Thymus (tissue), 11 donors: ENCODE measurements around the gene MGMT. TPM values are rescaled to one million over a fixed set of nuclear protein-coding genes. Genes with fewer than 3 reads are reported as not detected.
"Not testable (repeated sequence)": the region's sequence is repeated elsewhere in the genome, so short reads cannot be mapped to it uniquely, and the experiment has no call there.

Source experiments
- DNase-seq, 9 donors: peaks; one replicate each; pipeline ENCODE4 v3.0.0-alpha.2; 2013; ENCODE audit warnings: low spot score in 9 of 9, low read depth in 6 of 9, missing footprints in 1 of 9
- H3K27ac ChIP-seq, 2 donors: one replicate each; pipeline ENCODE4 v1.5.1; 2013; ENCODE audit warnings: control low read depth in 1 of 2, low read depth in 1 of 2, low read length in 1 of 2, mild to moderate bottlenecking in 1 of 2, moderate library complexity in 1 of 2
- H3K27me3 ChIP-seq, 2 donors: one replicate each; pipeline ENCODE4 v1.5.1; 2013; ENCODE audit warnings: low read length in 1 of 2; ENCODE audit not compliant: control insufficient read depth in 2 of 2, insufficient read depth in 1 of 2
- H3K36me3 ChIP-seq, 2 donors: one replicate each; pipeline ENCODE4 v1.5.1; 2013; ENCODE audit warnings: low read length in 1 of 2, mild to moderate bottlenecking in 1 of 2, moderate library complexity in 1 of 2; ENCODE audit not compliant: control insufficient read depth in 2 of 2, insufficient read depth in 2 of 2
- H3K4me1 ChIP-seq, 2 donors: one replicate each; pipeline ENCODE4 v1.5.1; 2013; ENCODE audit warnings: low read length in 2 of 2; ENCODE audit not compliant: control insufficient read depth in 2 of 2, insufficient read depth in 2 of 2
- H3K4me3 ChIP-seq, 2 donors: one replicate each; pipeline ENCODE4 v1.5.1; 2013; ENCODE audit warnings: low read length in 2 of 2, control low read depth in 1 of 2, mild to moderate bottlenecking in 1 of 2
- H3K9me3 ChIP-seq, 2 donors: one replicate each; pipeline ENCODE4 v1.5.1; 2013; ENCODE audit warnings: low read length in 1 of 2, mild to moderate bottlenecking in 1 of 2; ENCODE audit not compliant: control insufficient read depth in 2 of 2, insufficient read depth in 1 of 2
- WGBS: extraction: QIAGEN DNeasy Blood & Tissue Kit; methylation state at CpG from one replicate; pipeline ENCODE4 v1.1.7; 2013; 5-methylcytosine and 5-hydroxymethylcytosine counted together
- polyA plus RNA-seq: library from polyadenylated mRNA; stranded (reverse); fragments of 200-250 nt; gene quantifications from one replicate; pipeline ENCODE4 v1.2.3, GENCODE V29; 2013
- total RNA-seq: library from RNA; stranded (reverse); fragments of 120-200 nt; gene quantifications from one replicate; pipeline ENCODE4 v1.2.4, GENCODE V29; 2013
- donor health status: healthy.

The MGMT gene
- total and polyA plus RNA-seq, 2 donors, result 20.9 to 42.4 TPM

GRCh38 chr10:129435724-129436123 lies 31.3 kb upstream of the MGMT start:
- WGBS, result 97% methylated on average over 4 of the region's 4 CpGs
- not testable (repeated sequence) for H3K27me3 ChIP-seq, H3K36me3 ChIP-seq, H3K9me3 ChIP-seq, DNase-seq, H3K4me3 ChIP-seq, H3K27ac ChIP-seq, H3K4me1 ChIP-seq

- Histone ChIP-seq H3K4me1 (no peaks in the 10 kb centered on the region), H3K4me3 (no peak overlapping the region), H3K27me3 (no peaks in the 10 kb centered on the region), H3K9me3 (no peaks in the 10 kb centered on the region), H3K36me3 (no peaks in the 10 kb centered on the region), H3K27ac (no peak overlapping the region)
- 92% methylated on average over 8 of the region's 8 CpGs for WGBS
- DNase-seq, result no peak
These were observed 29.0 kb upstream of the MGMT start for GRCh38 chr10:129438024-129438423.

- no peak overlapping the region for H3K27ac ChIP-seq
- no peaks in the 10 kb centered on the region for H3K9me3 ChIP-seq
- DNase-seq, result no peak
- H3K36me3 ChIP-seq, result no peaks in the 10 kb centered on the region
- H3K4me1 ChIP-seq, result no peaks in the 10 kb centered on the region
- WGBS, result 97% methylated on average over 7 of the region's 7 CpGs
- H3K4me3 ChIP-seq, result no peak overlapping the region
- H3K27me3 ChIP-seq, result no peaks in the 10 kb centered on the region
These were observed 26.8 kb upstream of the MGMT start for GRCh38 chr10:129440247-129440646.

GRCh38 chr10:129440722-129441316 lies 26.2 kb upstream of the MGMT start:
- Histone ChIP-seq H3K27me3 (no peaks in the 10 kb centered on the region), H3K4me1 (no peaks in the 10 kb centered on the region), H3K4me3 (no peak overlapping the region), H3K27ac (no peak overlapping the region), H3K9me3 (no peaks in the 10 kb centered on the region), H3K36me3 (no peaks in the 10 kb centered on the region)
- 90% methylated on average over 7 of the region's 7 CpGs for WGBS
- DNase-seq, result no peak

GRCh38 chr10:129441372-129442009 lies 25.6 kb upstream of the MGMT start:
- H3K36me3 ChIP-seq, result no peaks in the 10 kb centered on the region
- H3K9me3 ChIP-seq, result no peaks in the 10 kb centered on the region
- H3K4me1 ChIP-seq, result no peaks in the 10 kb centered on the region
- H3K4me3 ChIP-seq, result no peak overlapping the region
- 93% methylated on average over 9 of the region's 9 CpGs for WGBS
- no peaks in the 10 kb centered on the region for H3K27me3 ChIP-seq
- no peak for DNase-seq
- H3K27ac ChIP-seq, result no peak overlapping the region

- WGBS, result 88% methylated on average over 7 of the region's 7 CpGs
- no peaks in the 10 kb centered on the region for H3K27me3 ChIP-seq
These were observed 24.2 kb upstream of the MGMT start for GRCh38 chr10:129442866-129443265.

GRCh38 chr10:129444359-129444758 lies 22.7 kb upstream of the MGMT start:
- Histone ChIP-seq H3K4me1 (no peaks in the 10 kb centered on the region), H3K4me3 (no peak overlapping the region), H3K36me3 (no peaks in the 10 kb centered on the region), H3K27me3 (no peaks in the 10 kb centered on the region), H3K9me3 (no peaks in the 10 kb centered on the region), H3K27ac (no peak overlapping the region)
- no peak for DNase-seq
- 99% methylated on average over 2 of the region's 2 CpGs for WGBS

More at GRCh38 chr10:129442866-129443265, 24.2 kb upstream of the MGMT start:
- H3K9me3 ChIP-seq, result no peaks in the 10 kb centered on the region
- DNase-seq, result no peak
- no peak overlapping the region for H3K4me3 ChIP-seq
- no peak overlapping the region for H3K27ac ChIP-seq
- H3K36me3 ChIP-seq, result no peaks in the 10 kb centered on the region
- H3K4me1 ChIP-seq, result no peaks in the 10 kb centered on the region

- Histone ChIP-seq H3K9me3 (no peaks in the 10 kb centered on the region), H3K4me3 (no peak overlapping the region), H3K27ac (no peak overlapping the region), H3K4me1 (no peaks in the 10 kb centered on the region), H3K36me3 (no peaks in the 10 kb centered on the region), H3K27me3 (no peaks in the 10 kb centered on the region)
- 97% methylated on average over 13 of the region's 13 CpGs for WGBS
- DNase-seq, result no peak
These were observed 21.4 kb upstream of the MGMT start for GRCh38 chr10:129445436-129446182.

- Histone ChIP-seq H3K4me1 (no peaks in the 10 kb centered on the region), H3K9me3 (no peaks in the 10 kb centered on the region), H3K27ac (no peak overlapping the region), H3K36me3 (no peaks in the 10 kb centered on the region), H3K27me3 (no peaks in the 10 kb centered on the region), H3K4me3 (no peak overlapping the region)
- WGBS, result 91% methylated on average over 4 of the region's 4 CpGs
- peak in 1 of 9 donors; percentile 13 for DNase-seq
These were observed 20.9 kb upstream of the MGMT start for GRCh38 chr10:129446183-129446581.
